GM12878 (cell line): ENCODE results near the gene B3GNT2. TPM values are rescaled to one million over a fixed set of nuclear protein-coding genes. Genes with fewer than 3 reads are reported as not detected.
A peak's percentile ranks its signal among the peaks of the same experiment; 100 is the strongest.

Experiments
- ATAC-seq: fragments of 200-7000 bp; cut with Tn5 transposase; 3 replicates; pipeline ENCODE4 v1.9.1; 2020; ENCODE audit warnings: mild to moderate bottlenecking, moderate library complexity
- BruUV-seq: library from RNA; stranded (reverse); fragments of 400-500 nt; replicated peaks from 2 replicates; lab custom pipeline; 2021; lab: Mats Ljungman, UMichigan
- CTCF ChIA-PET: fragments of 300-600 bp; sonication (Branson Sonifier 250); formaldehyde crosslinking; extraction: SDS; loops from one replicate; lab custom pipeline; 2021; ENCODE audit warnings: inconsistent platforms; lab: Yijun Ruan, JAX
- POLR2A ChIA-PET: fragments of 350-600 bp; formaldehyde crosslinking; extraction: SDS; loops from one replicate; lab custom pipeline; 2021; ENCODE audit warnings: inconsistent platforms; lab: Charles Lee
- RAD21 ChIA-PET: fragments of 300-600 bp; sonication (Branson Sonifier 250); formaldehyde crosslinking; loops from one replicate; lab custom pipeline; 2023; ENCODE audit warnings: antibody characterized with exemption; ENCODE audit not compliant: unreplicated experiment; lab: Charles Lee
- SMC1A ChIA-PET: fragments of 300-600 bp; sonication (Branson Sonifier 250); formaldehyde crosslinking; loops from one replicate; lab custom pipeline; 2023; ENCODE audit not compliant: unreplicated experiment, uncharacterized antibody; lab: Charles Lee
- DNase-seq: peaks from one replicate; pipeline ENCODE4 v3.0.0-alpha.2; 2011; ENCODE audit warnings: low read depth, low spot score
- FAIRE-seq: peaks from 3 replicates; lab custom pipeline; 2011; peaks lifted over from hg19 to GRCh38; lab: Jason Lieb, UNC
- H2AFZ ChIP-seq: 2 replicates; pipeline ENCODE4 v1.6.0; 2011; ENCODE audit warnings: low read depth, low read length, control low read depth; ENCODE audit not compliant: control insufficient read depth
- H3K27ac ChIP-seq: 2 replicates; pipeline ENCODE4 v1.5.1; 2011; ENCODE audit warnings: control low read depth; ENCODE audit not compliant: control insufficient read depth, insufficient read depth
- H3K27me3 ChIP-seq, 2 experiments: replicated peaks in 1 of 2; 2 replicates each; pipeline versions ENCODE4 v1.6.0 to v1.6.1; 2011; ENCODE audit warnings: low read length in 1 of 2; ENCODE audit not compliant: control insufficient read depth in 2 of 2, insufficient read depth in 2 of 2
- H3K36me3 ChIP-seq, 2 experiments: 2 replicates each; pipeline ENCODE4 v1.5.1; 2011; ENCODE audit warnings: low read length in 1 of 2; ENCODE audit not compliant: control insufficient read depth in 2 of 2, insufficient read depth in 2 of 2
- H3K4me1 ChIP-seq: 2 replicates; pipeline ENCODE4 v1.6.1; 2011; ENCODE audit warnings: mild to moderate bottlenecking, low read length, moderate library complexity, mixed read lengths; ENCODE audit not compliant: control insufficient read depth, insufficient read depth
- H3K4me2 ChIP-seq: 2 replicates; pipeline ENCODE4 v1.6.0; 2011; ENCODE audit warnings: control low read depth; ENCODE audit not compliant: control insufficient read depth, insufficient read depth
- H3K4me3 ChIP-seq: fragments of 200-600 bp; sonication (generic); 2 replicates; pipeline ENCODE4 v1.5.1; 2016
- H3K79me2 ChIP-seq: 2 replicates; pipeline ENCODE4 v1.6.0; 2011; ENCODE audit warnings: low read length; ENCODE audit not compliant: control insufficient read depth, insufficient read depth
- H3K9ac ChIP-seq: 2 replicates; pipeline ENCODE4 v1.8.0; 2011; ENCODE audit warnings: low read length, control low read depth, mixed read lengths; ENCODE audit not compliant: control insufficient read depth, insufficient read depth
- H3K9me3 ChIP-seq: replicated peaks from 3 replicates; pipeline ENCODE4 v1.5.1; 2011; ENCODE audit warnings: mild to moderate bottlenecking, low read length; ENCODE audit not compliant: control insufficient read depth, insufficient read depth
- H4K20me1 ChIP-seq: 2 replicates; pipeline ENCODE4 v1.6.0; 2011; ENCODE audit not compliant: control insufficient read depth, insufficient read depth
- GABPA ChIP-seq: IDR thresholded peaks from 2 replicates; pipeline ENCODE4 v1.6.1; 2014; ENCODE audit warnings: antibody characterized with exemption, low read depth, mild to moderate bottlenecking, inconsistent platforms
- PAX5 ChIP-seq: IDR thresholded peaks from 2 replicates; pipeline ENCODE4 v1.6.1; 2011; ENCODE audit warnings: low read depth, low read length, borderline replicate concordance
- WGBS: methylation state at CpG from one replicate; pipeline ENCODE4 v1.1.6; 2016; ENCODE audit warnings: low lambda C conversion rate; ENCODE audit not compliant: insufficient replicate concordance, insufficient coverage; ENCODE audit errors: missing lambda C conversion rate; 5-methylcytosine and 5-hydroxymethylcytosine counted together
- in situ Hi-C: fragments of 300-500 bp; cut with MboI; formaldehyde crosslinking; loops from 9 replicates; pipeline ENCODE4 v1.14.3; 2018; ENCODE audit warnings: mixed read lengths
- intact Hi-C: fragments of 100-400 bp; cut with micrococcal nuclease; formaldehyde crosslinking; loops from one replicate; pipeline ENCODE4 v1.14.2; 2022; ENCODE audit not compliant: unreplicated experiment
- polyA plus RNA-seq, 11 experiments: library from polyadenylated mRNA; depleted of rRNA in 4 of 11; unstranded in 6 of 11; stranded (reverse) in 5 of 11; fragments of >200 nt; fragmentation: Nextera tagmentation in 4 of 11; fragmentation: Illumina TruSeq in 1 of 11; extraction: Ambion mirVana in 4 of 11; extraction: Trizol in 1 of 11; gene quantifications; 1 replicate in 1 of 11; 2 replicates in 10 of 11; pipeline versions ENCODE4 v1.2.1 to v1.2.3, GENCODE V29; 2011 to 2016; ENCODE audit warnings: inconsistent platforms in 2 of 11, missing spikeins in 2 of 11, low read depth in 1 of 11
- total RNA-seq, 4 experiments: library from RNA; depleted of rRNA in 3 of 4; stranded (reverse); fragments of >200 nt in 3 of 4; fragmentation: Illumina TruSeq in 1 of 4; extraction: Trizol in 1 of 4; gene quantifications; 2 replicates each; pipeline versions ENCODE4 v1.2.1 to v1.2.3, GENCODE V29; 2013 to 2021
- TF ChIP-seq, protein P1 (sequence below): fragments of 150-350 bp; IDR thresholded peaks from 2 replicates; pipeline ENCODE4 v1.6.1; 2016; ENCODE audit warnings: low read depth, low read length

B3GNT2 gene
- total and polyA plus RNA-seq, 10 of the 15 experiments (the other 5 are each of a cell fraction or from before 2014, with no cell fraction given), result 19.7 to 103 (median 76.3) TPM

DNA sequence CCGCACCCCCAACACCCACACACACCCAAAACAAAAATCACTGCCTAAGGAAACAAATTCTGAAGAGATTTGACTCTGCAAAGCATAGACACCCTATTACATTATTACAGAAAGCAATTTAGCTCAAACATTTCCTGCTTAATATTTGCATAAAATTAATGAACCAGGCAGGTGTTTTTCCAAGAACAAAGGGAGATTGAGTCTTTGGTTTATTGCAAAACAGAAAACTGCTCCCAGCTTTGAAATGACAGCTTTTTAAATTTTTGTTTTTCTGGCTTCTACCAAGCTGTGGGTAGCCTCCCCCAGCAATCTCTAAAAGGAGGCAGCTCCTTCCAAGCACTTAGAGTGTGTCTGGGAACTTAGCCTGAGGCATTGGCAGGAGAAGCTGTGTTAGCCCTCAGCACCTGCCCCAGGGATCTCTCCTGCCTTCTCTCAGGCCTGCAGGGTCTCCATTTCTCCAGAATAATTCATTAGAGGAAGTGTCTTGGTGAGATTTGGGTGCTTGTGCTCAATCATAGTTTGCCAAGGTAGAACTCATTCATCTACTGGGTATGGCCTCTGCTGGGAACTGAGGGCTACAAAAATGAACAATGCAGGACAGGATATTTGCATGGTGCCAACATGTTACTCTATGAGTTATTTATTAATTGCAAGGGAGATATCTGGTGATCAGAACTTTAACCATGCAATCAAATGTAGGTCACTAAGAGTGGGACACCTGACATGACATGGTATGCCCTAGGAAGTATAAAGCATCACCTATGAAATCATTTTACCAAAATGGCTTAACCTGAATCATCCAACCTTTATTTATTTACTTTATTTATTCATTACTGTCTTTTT, 58.7 kb downstream of the B3GNT2 start:
- Histone ChIP-seq H3K4me1 (no peaks in the 10 kb centered on the region), H3K27ac (no peak overlapping the region), H2AFZ (no peak overlapping the region), H3K27me3 (no peaks in the 10 kb centered on the region), H3K36me3 (no peaks in the 10 kb centered on the region), H3K4me3 (no peak overlapping the region), H3K4me2 (no peak overlapping the region), H3K9ac (no peak overlapping the region), H4K20me1 (no peaks in the 10 kb centered on the region), H3K79me2 (no peaks in the 10 kb centered on the region)
- intact Hi-C loops, result no loop called here
- DNase-seq (no peak), ATAC-seq (no peak), FAIRE-seq (peak; percentile 52)
- ChIA-PET POLR2A (interaction anchor here (0.8 kb wide), 1 partner anchor 54 kb away, joined by 3 read pairs; no protein-coding TSS in a partner anchor), CTCF (interaction anchor here (1.0 kb wide), 1 partner anchor 35 kb away, joined by 3 read pairs; no protein-coding TSS in a partner anchor), SMC1A (interaction anchor here (0.7 to 1.1 kb wide), 4 partner anchors 34 to 54 kb away, joined by 3 read pairs; no protein-coding TSS in a partner anchor), RAD21 (interaction anchor here (1.3 kb wide), 1 partner anchor 54 kb away, joined by 3 read pairs; no protein-coding TSS in a partner anchor)
- no TSS peak for BruUV-seq
- 87% methylated on average over 1 of the region's 1 CpG for WGBS
- in situ Hi-C loops, result no loop called here
- TF ChIP-seq, protein P1, sequence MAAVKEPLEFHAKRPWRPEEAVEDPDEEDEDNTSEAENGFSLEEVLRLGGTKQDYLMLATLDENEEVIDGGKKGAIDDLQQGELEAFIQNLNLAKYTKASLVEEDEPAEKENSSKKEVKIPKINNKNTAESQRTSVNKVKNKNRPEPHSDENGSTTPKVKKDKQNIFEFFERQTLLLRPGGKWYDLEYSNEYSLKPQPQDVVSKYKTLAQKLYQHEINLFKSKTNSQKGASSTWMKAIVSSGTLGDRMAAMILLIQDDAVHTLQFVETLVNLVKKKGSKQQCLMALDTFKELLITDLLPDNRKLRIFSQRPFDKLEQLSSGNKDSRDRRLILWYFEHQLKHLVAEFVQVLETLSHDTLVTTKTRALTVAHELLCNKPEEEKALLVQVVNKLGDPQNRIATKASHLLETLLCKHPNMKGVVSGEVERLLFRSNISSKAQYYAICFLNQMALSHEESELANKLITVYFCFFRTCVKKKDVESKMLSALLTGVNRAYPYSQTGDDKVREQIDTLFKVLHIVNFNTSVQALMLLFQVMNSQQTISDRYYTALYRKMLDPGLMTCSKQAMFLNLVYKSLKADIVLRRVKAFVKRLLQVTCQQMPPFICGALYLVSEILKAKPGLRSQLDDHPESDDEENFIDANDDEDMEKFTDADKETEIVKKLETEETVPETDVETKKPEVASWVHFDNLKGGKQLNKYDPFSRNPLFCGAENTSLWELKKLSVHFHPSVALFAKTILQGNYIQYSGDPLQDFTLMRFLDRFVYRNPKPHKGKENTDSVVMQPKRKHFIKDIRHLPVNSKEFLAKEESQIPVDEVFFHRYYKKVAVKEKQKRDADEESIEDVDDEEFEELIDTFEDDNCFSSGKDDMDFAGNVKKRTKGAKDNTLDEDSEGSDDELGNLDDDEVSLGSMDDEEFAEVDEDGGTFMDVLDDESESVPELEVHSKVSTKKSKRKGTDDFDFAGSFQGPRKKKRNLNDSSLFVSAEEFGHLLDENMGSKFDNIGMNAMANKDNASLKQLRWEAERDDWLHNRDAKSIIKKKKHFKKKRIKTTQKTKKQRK, result no peak
- TF ChIP-seq GABPA, result no peak
- no peak for TF ChIP-seq PAX5
- TF ChIP-seq, all 136 proteins: peak for 0
- H3K9me3 ChIP-seq, result peaks cover 8% of the 10 kb centered on the region; the same call in 2 of the 3 replicates
